Measurements from ENCODE around the gene ZNF585A. TPM values are rescaled to one million over a fixed set of nuclear protein-coding genes. Genes with fewer than 3 reads are reported as not detected.
"Not testable (repeated sequence)": the region's sequence is repeated elsewhere in the genome, so short reads cannot be mapped to it uniquely, and the experiment has no call there.

Gene ZNF585A
- total RNA-seq, result 2.6 TPM

- DNase-seq (ENCODE audit: low spot score), result peak; percentile 94
- peak; percentile 100 for ATAC-seq
Observed at GRCh38 chr19:37172368-37173366, at the start of gene ZNF585A. ZNF585A (minus strand) TSS chr19:37172695; CDS start chr19:37169910, 2,785 bp downstream.

DNA sequence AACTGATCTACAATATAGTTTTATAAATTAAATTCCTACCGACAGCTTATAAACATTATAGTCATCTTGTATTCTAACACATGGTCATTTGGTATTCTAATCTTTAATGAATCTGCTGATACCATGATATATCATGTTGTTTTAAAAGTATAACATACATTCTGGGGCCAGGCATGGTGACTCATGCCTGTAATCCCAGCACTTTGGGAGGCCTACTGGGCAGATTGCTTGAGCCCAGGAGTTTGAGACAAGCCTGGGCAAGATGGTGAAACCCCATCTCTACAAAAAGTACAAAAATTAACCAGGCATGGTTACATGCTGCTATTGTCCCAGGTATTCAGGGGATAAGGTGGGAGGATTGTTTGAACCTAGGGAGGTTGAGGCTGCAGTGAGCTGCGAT lies 48.6 kb upstream of the ZNF585A start:
- ATAC-seq, result no peak
- DNase-seq (ENCODE audit: low spot score), result no peak

GRCh38 chr19:37220383-37220782 lies 47.9 kb upstream of the ZNF585A start:
- ATAC-seq (no peak), DNase-seq (ENCODE audit: low spot score) (no peak)

DNA sequence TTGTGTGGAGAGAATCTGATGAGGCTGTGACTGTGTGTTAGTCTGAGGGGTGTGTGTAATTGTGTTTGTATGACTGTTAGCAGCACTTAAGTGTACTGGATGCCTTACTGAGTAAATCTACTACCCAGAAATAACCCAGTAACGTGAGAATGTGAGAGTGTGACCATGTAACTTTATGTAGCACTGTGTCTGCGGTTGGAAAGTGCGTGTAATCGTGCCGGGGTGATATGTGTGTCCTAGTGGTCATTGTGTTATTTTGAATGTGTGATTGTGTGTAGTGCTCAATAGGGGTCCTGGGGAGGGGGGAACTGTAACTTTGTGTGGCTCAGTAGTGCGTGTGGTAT lies 46.1 kb upstream of the ZNF585A start:
- ATAC-seq, result no peak
- DNase-seq (ENCODE audit: low spot score), result no peak

DNA sequence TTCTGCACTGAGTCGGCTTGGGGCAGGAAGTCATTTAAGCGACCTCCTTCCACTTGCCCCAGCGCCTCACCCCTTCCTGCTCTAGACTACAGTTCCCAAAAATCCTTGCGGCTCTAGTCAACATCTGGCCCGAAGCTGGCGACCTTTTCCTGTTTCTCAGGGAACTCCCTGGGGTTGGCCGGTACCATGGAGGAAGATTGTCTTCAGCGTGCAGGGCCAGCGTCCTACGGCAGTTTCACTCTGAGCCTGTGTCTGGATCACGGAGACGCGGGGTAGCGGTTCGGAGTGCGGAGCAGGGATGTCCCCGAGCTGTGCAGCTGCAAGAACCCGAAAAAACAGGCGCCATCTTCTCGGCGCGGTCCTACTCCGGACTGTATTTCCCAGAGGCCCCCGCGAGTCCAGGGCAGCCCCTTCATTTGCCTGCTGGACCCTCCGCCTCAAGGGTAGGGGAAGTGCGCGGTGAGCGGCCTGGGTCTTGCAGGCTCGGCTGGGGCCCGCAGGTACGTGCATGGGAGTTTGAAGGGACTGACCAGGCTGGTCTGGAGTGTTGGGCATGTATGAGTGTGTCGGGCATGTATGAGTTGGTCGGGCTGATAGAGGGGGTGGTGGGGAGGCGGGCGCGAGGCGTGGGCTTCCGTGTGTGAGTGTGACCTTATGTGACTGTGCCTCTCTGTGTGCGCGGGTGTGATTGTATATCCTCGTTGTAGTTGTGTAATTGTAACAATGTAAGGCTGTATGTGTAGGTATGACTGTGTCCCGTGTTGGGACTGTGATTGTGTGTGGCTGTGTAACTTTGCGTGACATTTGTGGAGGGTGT lies 45.5 kb upstream of the ZNF585A start, which contains the start of gene ZNF383:
TSS of gene ZNF383 (plus strand) at position 440 of the 817 bp plus-strand sequence. CDS start 12,240 bp downstream, outside the sequence.
- ATAC-seq (peak; percentile 95), DNase-seq (ENCODE audit: low spot score) (peak; percentile 90)

- DNase-seq (ENCODE audit: low spot score) (no peak), ATAC-seq (no peak)
Observed at GRCh38 chr19:37217480-37217774, 44.9 kb upstream of the ZNF585A start.

- ATAC-seq (no peak), DNase-seq (ENCODE audit: low spot score) (no peak)
Observed at GRCh38 chr19:37197768-37198167, 25.3 kb upstream of the ZNF585A start.

DNA sequence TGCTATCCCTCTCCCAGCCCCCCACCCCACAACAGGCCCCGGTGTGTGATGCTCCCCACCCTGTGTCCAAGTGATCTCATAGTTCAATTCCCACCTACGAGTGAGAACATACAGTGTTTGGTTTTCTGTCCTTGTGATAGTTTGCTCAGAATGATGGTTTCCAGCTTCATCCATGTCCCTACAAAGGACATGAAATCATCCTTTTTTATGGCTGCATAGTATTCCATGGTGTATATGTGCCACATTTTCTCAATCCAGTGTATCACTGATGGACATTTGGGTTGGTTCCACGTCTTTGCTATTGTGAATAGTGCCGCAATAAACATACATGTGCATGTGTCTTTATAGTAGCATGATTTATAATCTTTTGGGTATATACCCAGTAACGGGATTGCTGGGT lies 24.6 kb upstream of the ZNF585A start:
- DNase-seq (ENCODE audit: low spot score); ATAC-seq: not testable (repeated sequence)

DNA sequence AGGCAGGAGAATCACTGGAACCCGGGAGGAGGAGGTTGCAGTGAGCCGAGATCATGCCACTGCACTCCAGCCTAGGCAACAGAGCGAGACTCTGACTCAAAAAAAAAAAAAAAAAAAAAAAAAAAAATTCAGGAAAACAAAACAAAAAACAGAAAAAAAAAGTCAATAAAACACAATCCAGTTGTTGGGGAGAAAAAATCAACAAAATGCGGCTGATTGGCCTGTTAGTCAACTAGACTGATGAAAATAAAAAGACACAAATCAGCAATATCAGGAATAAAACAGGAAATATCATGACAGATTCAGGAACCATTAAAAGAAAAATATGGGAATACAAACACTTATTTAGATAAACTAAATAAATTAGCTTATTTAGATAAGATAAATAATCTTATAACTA lies 22.8 kb upstream of the ZNF585A start:
- ATAC-seq, result not testable (repeated sequence)

DNA sequence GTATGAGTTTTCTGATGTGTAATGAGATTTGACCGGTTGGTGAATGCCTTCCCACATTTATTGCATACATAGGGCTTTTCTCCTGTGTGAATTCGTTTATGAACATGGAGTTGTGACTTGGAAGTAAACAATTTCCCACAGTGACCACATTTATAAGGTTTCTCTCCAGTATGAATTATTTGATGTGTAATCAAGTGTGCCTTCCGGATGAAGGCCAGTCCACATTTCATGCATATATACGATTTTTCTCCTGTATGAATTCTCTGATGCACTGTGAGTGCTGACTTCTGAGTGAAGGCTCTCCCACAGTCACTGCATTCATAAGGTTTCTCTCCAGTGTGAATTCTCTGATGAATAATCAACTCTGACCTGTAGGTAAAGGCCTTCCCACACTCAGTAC lies 13.6 kb upstream of the ZNF585A start:
- ATAC-seq; DNase-seq (ENCODE audit: low spot score): not testable (repeated sequence)

More for the DNA sequence above, 22.8 kb upstream of the ZNF585A start:
- DNase-seq (ENCODE audit: low spot score), result not testable (repeated sequence)

DNA sequence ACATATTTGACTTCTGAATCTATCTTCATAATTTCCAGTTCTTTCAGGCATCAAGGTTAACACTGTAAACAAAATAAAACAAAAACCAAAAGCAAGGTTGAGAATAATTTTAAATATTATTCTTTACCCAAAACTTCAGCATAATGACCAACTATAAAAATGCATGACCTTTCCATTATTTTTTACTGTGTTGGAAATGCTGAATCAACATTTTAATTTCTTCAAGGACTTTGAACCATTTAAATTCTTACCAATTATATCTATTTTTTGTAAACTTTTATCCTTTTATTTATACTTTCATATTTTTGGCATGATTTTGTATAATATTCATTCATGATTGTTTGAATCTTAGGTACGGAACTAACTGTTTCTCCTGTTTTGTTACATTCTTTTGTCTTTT lies 6.9 kb downstream of the ZNF585A start:
- DNase-seq (ENCODE audit: low spot score) (no peak), ATAC-seq (no peak)

DNA sequence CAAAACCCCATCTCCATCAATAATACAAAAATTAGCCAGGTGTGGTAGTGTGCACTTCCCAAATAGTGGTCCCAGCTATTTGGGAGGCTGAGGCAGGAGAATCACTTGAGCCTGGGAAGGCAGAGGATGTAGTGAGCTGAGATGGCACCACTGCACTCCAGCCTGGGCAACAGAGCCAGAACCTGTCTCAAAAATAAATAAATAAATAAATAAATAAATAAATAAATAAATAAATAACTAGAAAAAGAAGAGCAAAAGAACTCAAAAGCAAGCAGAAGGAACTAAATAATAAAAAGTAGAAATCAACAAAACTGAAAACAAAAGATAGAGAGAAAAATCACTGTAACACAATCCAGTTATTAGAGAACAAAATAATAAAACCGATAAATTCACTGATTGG lies 12.3 kb downstream of the ZNF585A start:
- no peak for DNase-seq (ENCODE audit: low spot score)

GRCh38 chr19:37148214-37148613 lies 24.3 kb downstream of the ZNF585A start:
- DNase-seq (ENCODE audit: low spot score), result no peak
- ATAC-seq, result no peak

More for the DNA sequence above, 12.3 kb downstream of the ZNF585A start:
- ATAC-seq, result no peak

- DNase-seq (ENCODE audit: low spot score) (no peak), ATAC-seq (no peak)
Observed at GRCh38 chr19:37136111-37136510, 36.4 kb downstream of the ZNF585A start.

DNA sequence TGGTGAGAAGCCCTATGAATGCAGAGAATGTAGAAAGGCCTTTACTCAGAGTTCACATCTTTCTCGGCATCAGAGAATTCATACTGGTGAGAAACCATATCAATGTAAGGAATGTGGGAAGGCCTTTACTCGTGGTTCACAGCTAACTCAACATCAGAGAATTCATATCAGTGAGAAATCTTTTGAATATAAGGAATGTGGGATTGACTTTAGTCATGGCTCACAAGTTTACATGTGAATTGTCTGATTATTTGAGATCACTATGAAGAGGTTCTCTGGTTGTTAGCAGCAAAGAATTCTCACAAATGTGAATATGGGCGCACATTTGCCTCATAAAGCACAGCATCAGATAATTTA lies 43.7 kb downstream of the ZNF585A start:
- DNase-seq (ENCODE audit: low spot score), result no peak
- no peak for ATAC-seq

DNA sequence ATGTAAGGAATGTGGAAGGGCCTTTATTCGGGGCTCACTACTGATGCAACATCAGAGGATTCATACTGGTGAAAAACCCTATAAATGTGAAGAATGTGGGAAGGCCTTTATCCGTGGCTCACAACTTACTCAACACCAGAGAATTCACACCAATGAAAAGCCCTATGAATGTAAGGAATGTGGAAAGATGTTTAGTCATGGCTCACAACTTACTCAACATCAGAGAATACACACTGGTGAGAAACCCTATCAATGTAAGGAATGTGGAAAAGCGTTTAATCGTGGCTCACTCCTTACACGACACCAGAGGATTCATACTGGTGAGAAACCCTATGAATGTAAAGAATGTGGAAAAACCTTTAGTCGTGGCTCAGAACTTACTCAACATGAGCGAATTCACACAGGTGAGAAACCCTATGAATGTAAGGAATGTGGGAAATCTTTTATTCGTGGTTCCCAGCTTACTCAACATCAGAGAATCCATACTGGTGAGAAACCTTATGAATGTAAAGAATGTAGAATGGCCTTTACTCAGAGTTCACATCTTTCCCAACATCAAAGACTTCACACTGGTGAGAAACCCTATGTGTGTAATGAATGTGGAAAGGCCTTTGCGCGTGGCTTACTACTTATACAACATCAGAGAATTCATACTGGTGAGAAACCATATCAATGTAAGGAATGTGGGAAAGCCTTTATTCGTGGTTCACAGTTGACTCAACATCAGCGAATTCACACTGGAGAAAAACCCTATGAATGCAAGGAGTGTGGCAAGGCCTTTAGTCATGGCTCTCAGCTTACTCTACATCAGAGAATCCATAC lies 44.3 kb downstream of the ZNF585A start:
- no peak for DNase-seq (ENCODE audit: low spot score)
- ATAC-seq, result no peak

- not testable (repeated sequence) for ATAC-seq; DNase-seq (ENCODE audit: low spot score)
Observed at GRCh38 chr19:37122093-37122492, 50.4 kb downstream of the ZNF585A start.

DNA sequence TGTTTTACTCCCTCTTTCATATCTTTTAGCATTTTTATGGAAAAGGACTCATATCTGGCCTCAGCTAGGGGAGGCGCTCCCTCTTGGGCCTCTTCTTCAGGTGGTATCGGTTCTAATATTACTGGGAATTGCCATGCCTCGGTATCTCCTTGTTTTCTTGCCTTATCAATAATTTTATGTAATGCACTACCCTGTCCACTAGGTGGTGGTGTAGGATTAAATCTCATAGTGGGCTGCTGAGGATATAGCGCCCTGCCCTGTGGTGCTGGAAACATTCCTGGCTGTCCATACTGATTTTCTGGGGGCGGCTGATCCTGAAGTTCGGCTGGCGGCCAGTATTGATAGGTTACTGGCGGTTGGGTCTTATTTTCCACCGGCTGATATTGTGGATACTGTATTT lies 58.5 kb downstream of the ZNF585A start:
- no peak for ATAC-seq
- DNase-seq (ENCODE audit: low spot score), result no peak

DNA sequence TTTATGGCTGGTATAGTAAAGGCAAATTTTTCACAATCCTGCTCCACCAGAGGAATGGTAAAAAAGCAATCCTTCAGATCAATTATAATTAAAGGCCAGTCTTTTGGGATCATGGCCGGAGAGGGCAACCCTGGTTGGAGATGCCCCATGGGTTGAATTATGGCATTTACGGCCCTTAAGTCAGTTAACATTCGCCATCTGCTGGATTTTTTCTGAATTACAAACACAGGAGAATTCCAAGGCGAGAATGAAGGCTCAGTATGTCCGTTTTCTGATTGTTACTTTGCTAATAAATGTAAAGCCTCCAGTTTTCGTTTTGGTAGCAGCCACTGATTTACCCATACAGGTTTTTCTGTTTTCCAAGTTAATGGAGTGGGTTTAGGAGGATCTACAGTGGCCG lies 60.7 kb downstream of the ZNF585A start:
- not testable (repeated sequence) for ATAC-seq; DNase-seq (ENCODE audit: low spot score)

- ATAC-seq; DNase-seq (ENCODE audit: low spot score): not testable (repeated sequence)
Observed at GRCh38 chr19:37104135-37104534, 68.4 kb downstream of the ZNF585A start.

GRCh38 chr19:37098570-37098969 lies 73.9 kb downstream of the ZNF585A start:
- DNase-seq (ENCODE audit: low spot score) (no peak), ATAC-seq (no peak)
